Measurements from ENCODE around the gene AKR7A2.
A peak's percentile ranks its signal among the peaks of the same experiment; 100 is the strongest.

Gene AKR7A2

DNA sequence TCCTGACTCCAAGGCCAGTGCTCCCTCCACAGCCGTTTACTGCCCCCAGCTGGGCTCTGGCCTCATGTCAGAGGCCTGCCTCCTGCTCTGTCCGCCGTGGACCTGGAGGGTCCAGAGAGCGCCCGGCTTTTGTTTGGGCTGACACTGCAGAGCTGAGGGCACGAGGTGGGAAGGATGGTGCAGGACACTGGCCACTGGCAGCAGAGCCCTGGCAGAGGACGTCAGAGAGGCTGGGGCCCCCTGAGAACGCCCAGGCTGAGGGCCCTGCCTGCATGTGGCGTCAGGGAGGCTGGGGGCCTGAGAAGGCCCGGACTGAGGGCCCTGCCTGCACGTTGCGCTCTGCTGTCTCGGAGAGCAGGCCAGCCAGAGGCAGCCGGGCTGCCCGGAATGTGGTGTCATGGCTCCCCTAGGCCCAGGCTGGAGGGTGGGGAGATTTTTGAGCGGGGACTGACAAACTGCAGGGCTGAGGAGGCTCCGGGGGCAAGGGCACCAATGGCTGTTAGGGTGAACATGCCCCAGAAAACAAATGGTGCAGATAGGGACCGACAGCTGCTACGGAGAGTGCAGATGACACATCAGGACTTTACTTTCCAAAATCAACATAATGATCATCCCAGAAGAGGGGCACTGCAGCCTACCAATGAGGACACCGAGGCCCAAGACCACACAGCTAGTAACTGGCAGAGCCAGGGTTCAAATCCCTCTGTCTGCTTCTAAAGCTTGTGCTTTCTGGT is 31.8 kb upstream of the AKR7A2 start:
- no peak for DNase-seq (ENCODE audit: low spot score)

DNA sequence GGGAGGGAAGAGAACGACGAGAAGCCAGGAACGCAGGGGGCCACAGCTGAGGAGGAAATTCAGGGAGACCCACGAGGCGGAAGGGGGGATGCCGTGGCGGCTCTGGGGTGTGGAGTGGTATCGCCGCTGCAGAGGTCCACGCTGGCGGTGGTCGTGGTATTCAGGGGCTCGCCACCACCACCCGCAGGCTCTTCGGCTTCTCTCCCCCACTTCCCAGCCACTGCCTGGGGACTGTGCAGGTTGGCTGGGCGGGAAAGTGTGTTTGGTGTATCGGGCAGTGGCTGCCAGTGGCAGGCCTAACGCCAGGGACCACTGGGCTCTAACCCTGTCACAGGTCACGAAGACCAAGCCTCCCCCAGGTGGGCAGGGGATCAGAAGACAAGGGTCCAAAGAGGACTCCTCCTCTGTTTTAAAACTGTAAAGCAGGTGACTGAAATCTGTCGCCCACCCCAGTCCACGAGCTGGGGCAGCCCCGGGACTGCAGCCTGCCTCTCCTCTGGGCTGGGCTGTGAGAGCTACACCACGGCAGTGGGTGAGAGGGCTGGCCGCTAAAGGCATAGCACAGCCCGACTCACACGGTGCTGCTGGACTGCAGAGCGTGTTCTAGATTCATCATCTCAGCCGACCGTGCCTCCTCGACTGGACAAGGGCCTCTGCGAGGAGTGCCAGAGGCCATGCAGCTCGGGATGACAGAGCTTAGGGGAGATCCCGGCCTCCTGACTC is 31.1 kb upstream of the AKR7A2 start:
- DNase-seq (ENCODE audit: low spot score), result no peak

DNA sequence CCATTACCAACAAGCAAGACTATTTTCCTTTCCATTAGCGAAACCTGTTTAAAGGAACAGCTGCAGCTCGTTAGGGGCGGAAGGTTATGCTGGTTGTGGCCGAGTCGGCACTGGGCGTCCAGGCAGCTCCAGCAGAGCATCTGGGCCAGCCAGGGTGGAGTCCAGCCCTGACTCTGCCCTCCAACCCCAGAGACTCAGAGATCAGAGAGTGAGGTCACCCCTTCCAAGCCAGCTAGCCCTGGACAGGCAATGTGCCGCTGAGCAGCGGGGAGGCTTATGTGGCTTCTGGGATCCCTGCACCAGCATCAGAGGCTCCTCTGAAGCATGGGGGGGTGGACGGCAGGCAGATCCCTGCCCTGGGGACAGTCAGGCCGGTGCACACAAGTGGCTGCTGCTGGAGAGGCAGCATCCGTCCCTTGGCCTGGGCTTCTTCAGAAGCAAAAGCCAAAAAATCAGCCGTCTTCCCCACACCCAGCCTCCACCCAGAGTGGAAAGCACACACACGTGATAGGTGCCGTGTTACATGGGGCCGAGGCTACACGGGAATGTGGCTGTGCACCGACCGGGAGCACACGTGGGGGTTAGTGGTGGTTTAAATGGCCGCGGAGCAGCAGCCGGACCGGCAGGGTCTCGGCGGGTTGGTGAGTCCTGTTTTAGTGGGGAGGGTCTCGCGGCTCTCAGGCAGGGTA is 30.3 kb upstream of the AKR7A2 start:
- no peak for DNase-seq (ENCODE audit: low spot score)

DNA sequence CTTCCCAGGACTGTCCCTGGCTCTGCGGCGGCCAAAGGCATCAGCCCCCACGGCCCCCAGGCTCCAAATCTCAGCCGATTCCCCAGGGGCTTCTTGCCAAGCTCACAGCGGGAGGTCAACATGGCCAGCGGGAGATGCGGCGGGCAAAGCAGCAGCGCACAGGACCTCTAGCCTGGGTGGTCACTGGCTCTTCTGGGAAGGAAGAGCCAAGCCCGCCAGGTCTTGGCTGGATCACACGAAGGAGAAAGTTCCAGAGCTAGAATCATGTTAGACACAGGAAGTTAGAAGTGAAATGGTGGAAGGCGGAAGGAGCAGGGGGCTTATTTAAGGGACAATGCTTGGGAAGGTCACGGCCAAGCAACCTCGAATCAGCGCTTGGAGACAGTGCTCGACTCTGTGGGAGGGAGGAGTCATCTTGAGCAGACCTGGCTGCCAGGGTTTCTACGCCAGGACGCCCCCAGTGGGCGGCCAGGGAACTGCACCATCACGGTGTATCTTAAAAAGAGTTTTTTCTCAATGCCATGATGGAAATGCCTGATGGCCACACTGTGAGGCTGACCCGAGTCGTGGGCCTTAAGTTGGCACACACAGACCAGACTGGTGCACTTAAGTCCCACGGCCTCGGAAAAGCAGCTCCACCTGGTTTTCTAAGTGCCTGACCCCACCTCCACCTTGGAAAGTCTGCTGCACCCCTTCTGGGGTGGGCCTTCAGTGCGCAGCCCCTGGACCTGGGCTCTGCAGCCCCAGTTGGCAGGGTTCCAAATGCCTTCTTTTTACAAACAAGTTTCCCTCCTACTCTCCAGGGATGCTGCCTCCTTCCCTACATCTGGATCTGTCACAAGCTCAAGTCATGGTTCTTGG is 29.5 kb upstream of the AKR7A2 start:
- DNase-seq (ENCODE audit: low spot score), result peak; percentile 62

DNA sequence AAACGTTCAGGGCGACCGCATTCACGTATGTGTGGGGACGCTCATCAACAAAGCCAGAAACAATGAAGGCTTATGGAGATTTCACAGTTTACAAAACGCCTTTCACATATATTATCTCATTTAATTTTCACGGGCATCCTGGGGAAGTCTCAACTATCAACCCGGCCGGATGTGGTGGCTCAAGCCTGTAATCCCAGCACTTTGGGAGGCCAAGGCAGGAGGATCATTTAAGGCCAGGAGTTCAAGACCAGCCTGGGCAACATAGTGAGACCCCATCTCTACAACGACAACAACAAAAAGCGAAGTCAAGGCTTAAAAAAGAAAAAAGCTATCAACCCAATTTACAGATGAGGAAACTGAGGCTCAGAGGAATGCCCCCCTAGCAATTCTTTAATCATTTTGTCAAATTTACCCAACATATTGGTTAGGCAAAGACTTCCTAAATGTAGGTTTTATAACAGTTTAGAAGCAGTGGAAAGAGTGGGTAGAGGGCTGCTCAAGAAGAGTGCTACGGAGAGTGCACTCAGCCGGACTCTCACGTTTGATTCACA is 28.5 kb upstream of the AKR7A2 start:
- DNase-seq (ENCODE audit: low spot score), result no peak

DNA sequence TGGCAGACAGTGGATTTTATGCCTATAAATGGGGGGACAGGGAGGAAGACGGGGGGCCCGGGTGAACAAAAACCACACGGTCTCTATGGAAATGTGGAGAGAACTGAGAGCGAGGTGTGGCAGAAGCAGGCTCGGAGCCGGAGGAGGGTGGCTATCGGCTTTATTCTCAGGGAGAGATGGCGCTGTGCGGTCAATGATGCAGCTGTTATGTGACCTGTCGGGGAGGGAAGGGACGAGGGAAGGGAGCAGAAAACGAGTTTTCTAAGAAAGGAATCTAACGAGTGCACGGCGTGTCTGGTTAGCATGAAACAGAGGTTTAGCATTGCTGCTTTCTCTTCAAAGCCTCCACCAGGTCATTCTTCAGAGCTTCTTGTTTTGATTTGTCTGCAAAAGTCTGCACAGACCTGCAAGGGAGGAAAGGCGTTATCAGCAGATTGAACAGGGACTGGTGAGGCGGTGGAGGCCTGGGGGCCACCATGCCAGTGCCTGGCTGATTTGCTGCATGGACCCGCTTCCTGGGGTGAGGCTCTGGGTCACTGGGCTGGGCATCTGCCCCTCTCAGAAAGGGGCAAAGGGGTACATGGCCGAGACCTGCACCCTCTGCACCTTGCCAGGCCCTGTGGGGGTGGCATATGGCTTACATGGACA is 27.4 kb upstream of the AKR7A2 start:
- no peak for DNase-seq (ENCODE audit: low spot score)

DNA sequence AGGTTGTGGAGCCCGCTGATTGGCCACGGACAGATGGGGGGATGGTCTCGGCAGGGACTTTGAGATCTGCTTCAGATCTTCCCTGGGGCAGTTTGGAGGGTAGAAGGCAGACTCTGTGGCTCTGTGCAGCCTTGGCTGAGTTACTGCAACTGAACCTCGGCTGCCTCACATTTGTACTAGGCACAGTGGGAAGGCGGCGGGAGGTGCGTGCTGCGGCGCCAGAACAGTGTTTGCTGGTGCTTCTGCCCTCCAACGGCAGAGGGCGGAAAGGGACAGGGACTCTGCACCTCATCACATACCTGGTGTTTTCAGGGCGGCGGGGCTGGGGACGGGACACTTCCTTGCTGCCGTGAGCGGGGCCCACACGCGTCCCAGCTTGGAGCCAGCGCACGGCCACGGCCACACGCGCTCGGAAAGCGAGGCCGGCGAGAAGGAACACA is 26.4 kb upstream of the AKR7A2 start:
- DNase-seq (ENCODE audit: low spot score), result no peak

DNA sequence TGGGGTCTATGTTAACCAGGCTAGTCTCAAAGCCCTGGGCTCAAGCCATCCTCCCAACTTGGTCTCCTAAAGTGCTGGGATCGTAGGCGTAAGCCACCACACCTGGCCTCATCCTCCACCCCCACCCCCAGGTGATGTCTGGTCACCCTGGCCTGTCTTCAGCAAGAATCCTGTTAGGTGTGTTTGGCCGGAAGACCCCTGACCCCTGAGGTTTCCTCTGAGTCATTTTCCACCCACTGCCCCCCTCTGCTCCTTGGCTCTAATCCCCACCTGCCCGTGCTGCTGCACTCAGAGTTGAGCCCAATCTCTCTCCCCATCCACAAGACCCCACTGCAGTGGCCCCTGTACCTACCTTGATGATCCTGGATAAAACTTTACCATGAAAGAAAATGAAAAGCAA is 25.3 kb upstream of the AKR7A2 start:
- no peak for DNase-seq (ENCODE audit: low spot score)

DNA sequence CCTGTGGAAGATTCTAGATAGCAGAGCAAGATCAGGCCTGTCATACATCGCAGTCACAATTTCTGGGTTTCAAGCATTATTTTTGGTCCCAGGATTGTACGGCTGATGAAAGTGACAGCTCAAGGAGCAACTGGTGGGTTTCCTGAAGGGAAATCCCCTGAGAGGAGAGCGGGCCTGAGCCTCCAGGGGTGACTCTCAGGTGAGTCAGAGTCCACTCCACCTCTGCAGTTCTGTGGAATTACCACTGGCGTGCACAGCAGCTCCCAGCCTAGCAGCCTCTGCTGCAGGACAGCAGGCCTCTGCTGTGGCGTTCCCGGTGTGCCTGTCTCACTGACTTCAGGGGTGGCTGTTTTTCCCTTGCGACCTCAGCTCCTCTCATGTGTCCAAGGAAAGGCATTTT is 24.6 kb upstream of the AKR7A2 start:
- no peak for DNase-seq (ENCODE audit: low spot score)

DNA sequence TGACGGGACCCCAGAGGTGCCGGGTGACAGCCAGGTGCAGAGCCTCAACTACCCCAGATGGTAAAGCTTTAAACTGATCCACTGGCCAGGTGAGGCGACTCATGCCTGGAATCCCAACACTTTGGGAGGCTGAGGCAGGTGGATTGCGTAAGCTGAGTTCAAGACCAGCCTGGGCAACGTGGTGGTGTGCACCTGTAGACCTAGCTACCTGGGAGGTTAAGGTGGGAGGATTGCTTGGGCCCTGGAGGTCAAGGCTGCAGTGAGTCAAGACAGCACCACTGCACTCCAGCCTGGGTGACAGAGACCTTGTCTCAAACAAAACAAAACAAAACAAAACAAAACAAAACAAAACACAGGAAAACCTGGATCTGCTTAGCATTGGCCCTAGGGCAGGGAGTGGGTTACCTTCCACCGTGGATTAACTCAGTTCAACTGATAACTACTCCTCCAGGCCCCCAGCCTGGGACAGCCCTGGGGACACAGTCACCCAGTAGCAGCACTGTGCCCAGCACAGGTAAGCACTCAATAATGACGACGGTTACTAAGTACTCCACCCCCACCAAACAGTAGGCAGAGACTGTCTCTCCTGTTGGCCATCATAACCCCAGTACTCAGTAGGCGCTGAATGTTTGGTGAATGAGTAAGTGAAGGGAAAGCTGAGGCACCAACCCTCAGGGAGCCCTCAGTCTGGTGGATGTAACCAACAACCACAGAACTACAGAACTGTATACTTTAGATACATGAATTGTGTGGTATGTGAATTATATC is 21.8 kb upstream of the AKR7A2 start:
- no peak for DNase-seq (ENCODE audit: low spot score)

DNA sequence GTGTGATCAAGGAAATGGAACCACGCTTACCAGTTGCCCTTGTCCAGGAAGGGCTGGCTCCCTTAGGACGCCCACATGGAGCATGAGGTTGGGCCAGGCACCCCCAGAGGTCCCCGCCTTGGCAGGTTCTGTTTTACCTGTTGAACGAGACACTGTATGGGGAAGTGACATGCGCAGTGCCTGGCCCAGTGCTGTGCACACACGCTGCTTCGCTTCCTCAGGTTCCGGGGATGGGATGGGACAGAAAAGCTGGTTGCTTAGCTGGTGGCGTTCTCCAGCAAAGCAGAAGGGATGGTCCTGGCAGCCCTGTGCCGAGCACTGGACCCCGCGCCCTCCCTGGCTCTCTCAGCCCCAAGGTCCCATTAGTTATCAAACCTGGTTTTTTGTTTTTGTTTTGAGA is 20.9 kb upstream of the AKR7A2 start:
- no peak for DNase-seq (ENCODE audit: low spot score)

DNA sequence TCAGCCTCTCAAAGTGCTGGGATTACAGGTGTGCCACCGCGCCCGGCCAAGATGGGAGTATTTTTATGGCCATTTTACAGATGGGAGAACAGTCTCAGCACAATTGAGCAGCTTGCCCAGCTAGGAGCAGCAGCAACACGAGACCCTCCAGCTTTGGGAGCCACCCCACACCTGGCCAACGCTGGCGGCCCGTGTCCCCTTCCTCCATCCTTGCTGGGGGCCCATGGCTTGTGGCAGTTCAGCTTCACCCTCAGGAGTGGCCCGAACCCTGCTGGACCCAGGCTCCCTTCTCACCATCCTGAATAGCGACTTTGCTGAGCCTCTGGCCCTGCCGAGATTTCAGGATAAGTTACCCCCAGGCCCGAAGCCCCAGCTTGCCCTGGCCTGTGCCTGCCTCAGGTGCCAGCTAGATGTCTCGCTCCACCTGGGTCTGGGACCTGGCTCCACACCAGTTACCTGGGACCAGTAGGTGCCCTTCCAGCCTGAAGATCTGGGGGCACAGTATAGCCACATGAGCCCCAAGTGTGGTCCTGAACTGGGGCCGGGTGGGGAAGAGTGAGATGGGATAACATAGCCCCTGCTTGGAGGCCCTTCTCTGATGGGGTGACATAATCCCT is 19.4 kb upstream of the AKR7A2 start:
- DNase-seq (ENCODE audit: low spot score), result no peak

DNA sequence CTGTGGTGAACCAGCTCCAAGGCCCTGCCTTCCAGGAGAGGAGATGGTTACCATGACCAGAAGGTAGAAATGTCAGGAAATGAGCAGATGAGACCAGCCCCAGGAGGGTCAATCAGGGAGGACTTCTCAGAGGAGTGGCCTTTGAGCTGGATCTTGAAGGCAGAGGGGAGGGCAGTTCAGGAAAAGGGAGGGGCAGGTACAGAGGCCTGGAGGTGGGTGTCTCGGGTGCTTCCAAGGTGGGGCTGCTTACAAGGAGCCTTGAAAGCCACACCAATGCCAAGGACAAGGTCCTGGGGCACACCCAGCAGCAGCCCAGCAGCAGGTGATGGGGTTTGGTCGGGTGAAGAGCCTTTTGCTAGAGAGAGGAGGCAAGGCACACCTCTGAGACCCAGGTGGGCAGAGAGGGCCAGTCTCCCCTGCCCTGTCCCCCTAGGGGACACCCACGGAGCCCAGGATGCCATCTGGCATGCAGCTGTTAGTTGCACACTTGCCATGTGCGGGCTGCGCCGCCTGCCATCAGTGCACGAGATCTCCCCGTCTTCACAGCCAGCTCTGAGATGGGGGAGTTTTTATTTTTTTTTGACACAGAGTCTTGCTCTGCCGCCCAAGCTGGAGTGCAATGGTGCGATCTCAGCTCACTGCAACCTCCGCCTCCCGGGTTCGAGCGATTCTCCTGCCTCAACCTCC is 18.6 kb upstream of the AKR7A2 start:
- DNase-seq (ENCODE audit: low spot score), result no peak

DNA sequence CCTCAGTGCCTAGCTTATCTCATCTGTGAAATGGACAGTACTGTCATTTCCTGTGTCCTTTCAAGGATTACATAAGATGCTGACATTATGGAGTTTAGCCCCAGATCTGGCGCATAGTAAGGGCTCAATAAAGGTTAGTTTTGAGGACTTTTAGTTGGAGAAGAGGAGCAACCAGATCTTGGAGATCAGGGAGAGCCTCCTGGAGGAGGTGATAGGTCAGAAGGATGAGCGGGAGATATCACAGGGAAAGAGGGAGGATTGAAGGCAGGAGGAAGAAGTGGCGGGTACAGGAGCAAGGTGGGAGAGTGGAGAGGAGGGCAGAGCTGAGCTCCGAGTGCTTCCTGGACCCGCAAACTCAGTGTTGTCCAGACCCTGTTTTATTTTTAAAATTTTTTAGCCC is 17.7 kb upstream of the AKR7A2 start:
- DNase-seq (ENCODE audit: low spot score), result no peak

DNA sequence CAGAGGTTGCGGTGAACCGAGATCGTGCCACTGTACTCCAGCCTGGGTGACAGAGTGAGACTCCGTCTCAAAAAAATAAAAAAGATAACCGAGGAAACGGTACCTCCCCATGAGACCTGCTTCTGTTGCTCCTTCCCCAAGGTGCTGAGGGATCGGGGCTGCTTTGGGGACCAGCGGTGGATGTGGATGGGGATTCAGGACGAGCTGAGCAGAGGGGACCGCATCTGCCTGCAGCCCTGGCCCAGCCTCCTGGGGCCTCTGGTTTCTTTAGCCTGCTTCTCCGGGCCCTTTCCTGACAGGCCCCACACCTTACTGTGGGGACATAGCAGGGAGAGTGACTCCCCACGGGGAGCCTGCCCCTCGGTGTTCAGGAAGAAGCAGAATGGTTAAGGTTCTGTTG is 17.2 kb upstream of the AKR7A2 start:
- DNase-seq (ENCODE audit: low spot score), result no peak

DNA sequence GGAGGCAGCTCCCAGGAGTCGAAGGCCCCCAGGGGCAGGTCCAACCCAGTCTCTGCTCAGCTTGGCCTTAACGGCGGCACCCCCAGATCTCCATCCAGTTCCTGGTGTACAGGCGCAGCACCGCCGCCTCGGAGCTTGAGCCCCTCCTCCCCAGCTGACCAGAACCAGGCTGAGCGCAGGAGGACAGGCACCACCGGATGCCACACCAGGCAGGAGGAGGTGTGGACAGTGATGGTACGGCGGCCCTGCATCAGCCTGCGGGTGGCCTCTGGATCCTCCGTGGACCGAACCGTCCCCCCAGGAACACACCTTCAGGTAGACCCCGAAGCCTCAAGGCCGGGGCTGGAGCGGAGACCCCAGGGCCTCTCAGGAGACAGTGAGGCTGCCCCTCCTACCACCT is 16.5 kb upstream of the AKR7A2 start:
- DNase-seq (ENCODE audit: low spot score), result no peak

DNA sequence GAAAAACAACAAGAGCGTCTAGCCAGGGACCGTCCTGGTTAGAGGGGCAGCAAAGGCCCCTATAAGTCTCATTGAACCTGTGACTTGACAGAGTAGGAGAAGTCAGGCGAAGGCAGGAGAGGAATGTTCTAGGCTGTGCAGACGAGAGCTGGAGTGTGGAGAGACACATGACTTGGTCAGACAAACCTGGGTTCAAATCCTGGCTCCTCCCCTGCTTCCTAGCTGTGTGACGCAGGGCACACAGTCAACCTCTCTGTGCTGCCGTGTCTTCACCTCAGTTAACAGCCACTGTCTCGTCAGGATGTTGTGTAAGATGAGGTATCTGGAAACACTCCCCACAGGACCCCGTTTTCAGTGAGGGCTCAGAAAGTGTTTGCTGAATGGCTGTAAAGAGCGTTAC is 15.8 kb upstream of the AKR7A2 start:
- DNase-seq (ENCODE audit: low spot score), result no peak

DNA sequence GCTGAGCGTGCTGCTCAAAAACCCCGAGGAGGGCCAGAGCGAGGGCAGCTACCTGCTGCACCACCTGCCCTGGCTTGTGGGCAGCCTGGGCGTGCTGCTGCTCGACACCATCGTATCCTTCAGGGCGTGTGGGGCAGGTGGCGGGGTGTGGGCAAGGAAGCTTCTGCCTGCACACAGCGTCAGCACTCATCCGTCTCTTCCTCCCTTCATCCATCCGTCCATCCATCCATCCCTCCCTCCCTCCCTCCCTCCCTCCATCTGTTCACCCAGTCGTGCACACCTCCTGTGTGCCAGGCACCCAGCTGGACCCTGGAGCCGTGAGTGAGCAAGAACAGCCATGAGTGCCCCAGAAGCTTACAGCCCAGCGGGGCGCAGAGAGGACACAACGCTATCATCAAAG is 15.4 kb upstream of the AKR7A2 start:
- no peak for DNase-seq (ENCODE audit: low spot score)

DNA sequence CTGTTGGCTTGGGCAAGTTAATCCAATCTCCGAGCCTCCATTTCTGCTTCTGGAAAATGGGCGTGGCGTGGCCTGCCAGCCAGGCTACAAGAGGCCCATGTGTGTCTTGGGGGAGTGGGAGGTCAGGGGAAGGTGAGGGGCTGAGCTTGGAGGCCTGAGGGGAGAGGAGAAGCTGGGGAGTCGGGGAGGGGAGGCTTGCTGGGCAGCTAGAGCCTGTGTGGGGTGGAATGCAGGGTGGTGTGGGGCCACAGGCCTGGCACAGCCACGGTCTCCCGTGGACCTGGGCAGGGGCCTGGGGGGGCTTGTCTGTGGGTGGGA is 14.8 kb upstream of the AKR7A2 start:
- DNase-seq (ENCODE audit: low spot score), result no peak

All from LoVo (cell line).